ENCODE results near the gene ZNF275.
"Not testable (repeated sequence)": the region's sequence is repeated elsewhere in the genome, so short reads cannot be mapped to it uniquely, and the experiment has no call there.

Gene ZNF275

DNA sequence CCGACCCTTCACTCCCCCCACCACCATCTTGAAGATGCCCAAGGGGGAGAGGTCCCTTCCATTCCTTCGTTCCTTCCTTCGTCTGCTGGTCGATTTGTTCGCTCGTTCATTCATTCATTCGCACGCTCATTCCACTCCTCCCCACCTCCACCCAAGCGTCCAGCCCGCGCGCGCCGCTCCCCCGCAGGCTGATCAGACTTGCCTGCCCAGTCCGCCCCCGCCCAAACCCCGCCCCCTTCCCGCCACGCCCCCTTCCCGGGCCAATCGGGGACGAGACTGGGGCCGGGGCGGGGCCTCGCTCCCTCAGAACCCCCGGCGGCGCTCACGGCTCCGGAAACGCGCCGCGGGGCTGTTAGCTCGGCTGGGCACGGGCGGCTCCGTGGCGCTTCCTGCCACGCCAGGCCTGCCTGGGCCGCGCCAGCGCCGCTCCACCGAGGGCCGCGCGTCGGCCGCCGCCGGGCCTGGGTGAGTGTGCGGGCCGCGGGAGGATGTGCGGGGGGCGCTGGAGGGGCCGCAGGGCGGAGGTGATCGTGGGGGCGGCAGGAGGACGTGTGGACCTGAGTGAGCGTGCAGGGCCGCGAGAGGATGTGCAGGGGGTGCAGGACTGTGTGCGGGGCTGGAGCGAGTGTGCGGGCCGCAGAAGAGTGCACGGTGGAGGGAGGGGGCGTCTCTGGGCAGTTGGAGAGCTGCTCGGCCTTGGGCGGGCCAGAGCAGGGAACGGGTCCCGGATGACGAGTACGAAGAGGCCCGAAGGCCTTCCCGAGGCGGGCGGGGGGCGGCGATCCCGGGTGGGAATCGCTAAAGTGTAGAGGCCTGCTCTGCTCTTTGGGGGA lies at the start of gene ZNF275:
ZNF275 (plus strand) TSS at position 333 of the 833 bp plus-strand sequence. CDS start 2,527 bp downstream, outside the sequence.
- ATAC-seq, result peak; percentile 94 to 95

DNA sequence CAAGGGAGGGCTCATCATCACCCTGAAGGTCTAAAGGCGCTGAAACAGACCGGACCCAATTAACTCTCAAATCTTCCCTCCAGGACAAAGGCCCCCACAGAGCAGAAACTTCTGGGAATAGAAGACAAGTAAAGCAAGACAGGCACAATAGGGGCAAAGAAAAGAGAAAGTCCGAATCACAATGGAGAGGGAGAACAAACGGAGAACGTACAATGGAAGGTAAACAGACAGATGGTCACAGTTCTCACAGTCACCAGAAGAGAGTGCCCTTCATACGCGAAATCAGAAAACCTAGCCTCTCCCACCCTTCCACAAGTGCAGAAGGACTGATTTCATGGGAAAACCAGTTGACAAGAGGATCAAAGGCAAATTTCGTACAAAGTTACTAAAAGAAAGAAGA lies 48.3 kb upstream of the ZNF275 start:
- ATAC-seq, result not testable (repeated sequence)

GRCh38 chrX:153288807-153289206 lies 45.1 kb upstream of the ZNF275 start:
- not testable (repeated sequence) for ATAC-seq

- peak; percentile 77 to 89 for ATAC-seq
Measured at GRCh38 chrX:153293485-153294071, 40.4 kb upstream of the ZNF275 start.

DNA sequence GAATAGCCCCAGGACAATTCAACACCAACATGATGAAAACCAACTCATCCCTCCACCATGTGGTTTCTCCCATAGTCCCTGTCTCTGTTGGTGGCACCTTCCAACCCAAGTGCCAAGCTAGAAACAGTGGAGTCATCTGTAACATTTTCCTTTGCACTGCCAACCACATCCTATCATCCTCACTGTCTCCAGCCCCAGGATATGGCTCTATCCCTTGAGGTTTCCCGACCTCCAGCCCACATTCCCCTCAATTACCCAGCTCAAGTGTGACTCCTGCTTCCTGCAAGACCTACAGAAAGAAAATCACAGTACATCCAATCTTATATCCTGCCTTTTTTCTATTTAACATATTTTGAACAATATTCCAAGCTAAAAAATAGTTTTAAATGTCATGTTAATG lies 36.6 kb upstream of the ZNF275 start:
- no peak for ATAC-seq

DNA sequence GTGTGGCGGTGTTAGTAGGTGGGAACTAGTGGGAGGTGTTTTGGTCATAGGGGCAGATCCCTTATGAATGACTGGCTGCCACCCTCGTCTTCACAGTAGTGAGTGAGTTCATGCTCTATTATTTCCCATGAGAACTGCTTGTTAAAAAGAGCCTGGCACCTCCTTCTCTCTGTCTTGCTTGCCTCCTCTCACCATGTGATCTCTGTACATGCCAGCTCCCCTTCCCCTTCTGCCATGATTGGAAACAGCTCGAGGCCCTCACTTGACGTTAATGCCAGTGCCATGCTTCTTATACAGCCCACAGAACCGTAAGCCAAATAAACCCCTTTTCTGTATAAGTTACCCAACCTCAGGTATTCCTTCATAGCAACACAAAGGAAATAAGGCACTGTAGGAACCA lies 34.1 kb upstream of the ZNF275 start:
- ATAC-seq, result no peak

DNA sequence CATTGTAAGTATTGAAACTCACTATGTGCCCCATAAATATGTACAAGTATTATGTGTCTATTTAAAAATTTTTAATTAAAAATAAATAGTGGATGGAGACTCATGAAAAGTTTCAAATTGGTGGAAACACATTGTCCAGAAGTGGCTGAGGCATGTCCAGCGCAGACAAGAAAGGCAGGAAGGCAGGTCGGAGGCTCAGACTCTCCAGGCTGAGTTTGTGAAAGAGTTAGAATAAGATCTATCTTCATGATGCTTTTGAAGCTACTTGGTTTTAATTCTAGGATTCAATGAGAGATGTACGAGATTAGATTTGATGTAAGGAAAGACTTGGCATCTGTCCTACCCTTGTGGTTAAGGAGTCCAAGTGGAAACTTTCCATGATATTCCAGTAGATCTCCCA lies 32.2 kb upstream of the ZNF275 start:
- no peak for ATAC-seq

GRCh38 chrX:153302796-153303195 lies 31.2 kb upstream of the ZNF275 start:
- ATAC-seq, result no peak

- ATAC-seq, result no peak
Measured at GRCh38 chrX:153303276-153304262, 30.4 kb upstream of the ZNF275 start.

DNA sequence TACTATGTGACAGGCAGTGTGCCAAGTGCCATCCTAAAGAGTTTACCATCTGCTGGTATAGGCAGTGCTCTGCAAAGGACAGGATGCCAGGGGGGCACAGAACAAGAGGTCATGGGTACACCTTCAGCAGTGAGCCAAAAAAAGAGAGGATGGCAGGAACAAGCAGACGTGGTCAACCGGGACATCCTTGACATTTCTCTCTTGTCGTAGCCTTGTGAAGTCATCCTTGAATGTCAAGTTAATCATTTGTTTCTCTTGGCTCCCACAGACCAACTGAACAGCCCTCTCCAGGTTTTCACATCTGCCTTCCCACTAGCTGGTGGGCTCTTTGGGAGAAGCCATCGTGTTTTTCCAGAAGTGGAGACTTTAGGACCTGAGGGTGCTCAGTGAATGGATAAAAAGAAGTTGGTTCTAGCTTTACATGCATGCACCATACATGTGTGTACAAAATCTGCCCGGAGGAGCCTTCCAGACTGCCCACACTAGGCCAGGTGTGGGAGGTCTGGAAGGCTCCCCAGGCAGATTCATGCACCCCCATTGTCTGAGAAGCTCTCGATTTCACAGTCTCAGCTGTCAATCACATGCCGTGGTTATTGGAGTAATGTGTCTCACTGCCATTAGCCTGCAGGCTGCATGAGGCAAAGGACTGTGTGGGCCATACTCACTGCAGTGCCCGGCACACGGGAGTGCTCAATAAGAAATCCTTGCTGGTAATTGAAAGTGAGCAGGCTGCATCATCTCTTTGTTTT lies 28.8 kb upstream of the ZNF275 start:
- no peak for ATAC-seq

DNA sequence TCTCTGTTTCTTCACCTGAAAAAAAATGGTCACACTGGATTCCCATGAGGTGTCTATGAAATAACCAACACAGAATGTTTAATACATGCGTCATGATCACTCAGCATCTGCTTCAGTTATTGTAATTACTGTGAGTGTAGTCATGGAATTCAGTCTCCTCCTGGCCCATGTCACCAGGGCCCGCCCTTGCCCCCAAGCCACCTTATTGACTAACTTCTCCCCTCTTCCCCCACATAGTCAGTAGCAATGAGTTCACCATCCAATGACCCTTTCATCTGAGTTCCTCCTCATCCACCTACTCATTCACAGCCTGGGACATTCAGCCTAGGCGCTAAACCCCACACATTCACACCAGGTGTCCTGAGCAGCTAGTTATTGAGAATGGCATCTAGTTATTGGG lies 28.0 kb upstream of the ZNF275 start:
- ATAC-seq, result no peak

GRCh38 chrX:153306527-153307115 lies 27.3 kb upstream of the ZNF275 start:
- ATAC-seq, result no peak

DNA sequence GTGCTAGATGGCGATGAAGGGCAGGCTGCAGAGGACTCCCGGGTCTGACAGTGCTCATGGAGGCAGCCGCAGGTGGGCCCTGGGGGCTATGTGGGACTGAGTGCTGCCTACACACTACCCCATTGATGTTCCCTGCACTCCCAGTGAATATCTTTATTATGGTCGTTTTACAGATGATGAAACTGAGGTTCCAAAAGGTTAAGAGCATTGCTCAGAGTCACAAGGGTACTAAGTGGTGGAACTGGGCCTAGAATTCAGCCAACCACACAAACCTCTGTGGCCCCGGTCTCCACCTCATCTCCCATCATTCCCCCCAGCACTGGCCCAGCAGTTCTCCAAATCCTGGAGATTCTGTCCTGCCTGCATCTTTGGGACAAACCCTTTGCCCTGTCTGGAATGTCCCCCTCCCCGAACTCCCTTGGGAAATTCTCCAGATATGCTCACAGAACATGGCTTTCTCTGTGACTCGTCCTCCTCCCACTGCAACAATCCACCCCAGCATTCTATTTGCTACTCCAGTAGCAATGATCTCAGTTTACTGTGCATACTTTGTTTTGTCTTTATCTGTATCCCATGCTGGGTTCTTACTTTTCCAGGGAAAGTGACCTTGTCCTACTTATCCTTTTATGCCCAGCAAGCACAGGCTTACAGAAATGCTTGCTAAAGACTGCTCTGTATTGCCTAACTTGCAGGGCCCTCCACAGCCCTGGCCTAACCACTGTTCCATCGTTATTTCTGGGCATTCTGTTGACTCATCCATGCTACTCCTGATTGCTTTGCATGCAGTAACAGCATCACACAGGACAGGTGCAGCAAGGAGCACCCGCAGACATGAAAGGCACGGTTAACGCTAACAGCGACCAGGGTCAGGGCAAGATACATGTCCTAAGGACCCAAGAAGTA lies 26.4 kb upstream of the ZNF275 start:
- no peak for ATAC-seq

DNA sequence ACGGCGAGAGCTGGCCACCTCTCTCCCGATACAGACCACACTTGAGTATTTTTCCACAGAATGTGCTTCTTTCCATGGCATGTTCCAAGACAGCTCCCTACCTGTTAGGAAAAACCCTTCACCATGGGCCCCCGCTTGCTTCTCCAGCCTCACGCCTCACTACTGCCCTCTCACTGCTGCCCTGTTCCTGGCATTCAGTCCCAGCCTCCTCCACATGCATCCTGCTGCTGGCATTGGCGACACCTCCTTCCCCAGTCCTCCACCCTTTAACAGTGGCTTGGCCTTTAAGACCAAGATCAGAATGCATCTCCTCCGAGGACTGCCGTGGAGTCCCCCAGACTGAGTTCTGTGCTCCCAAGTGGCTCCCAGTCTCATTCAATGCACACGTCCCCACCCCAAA lies 23.1 kb upstream of the ZNF275 start:
- ATAC-seq, result no peak

GRCh38 chrX:153312041-153312440 lies 21.9 kb upstream of the ZNF275 start:
- no peak for ATAC-seq

- no peak for ATAC-seq
Measured at GRCh38 chrX:153312842-153313241, 21.1 kb upstream of the ZNF275 start.

- ATAC-seq, result no peak
Measured at GRCh38 chrX:153317306-153317705, 16.6 kb upstream of the ZNF275 start.

- ATAC-seq, result no peak
Measured at GRCh38 chrX:153317996-153318722, 15.8 kb upstream of the ZNF275 start.

DNA sequence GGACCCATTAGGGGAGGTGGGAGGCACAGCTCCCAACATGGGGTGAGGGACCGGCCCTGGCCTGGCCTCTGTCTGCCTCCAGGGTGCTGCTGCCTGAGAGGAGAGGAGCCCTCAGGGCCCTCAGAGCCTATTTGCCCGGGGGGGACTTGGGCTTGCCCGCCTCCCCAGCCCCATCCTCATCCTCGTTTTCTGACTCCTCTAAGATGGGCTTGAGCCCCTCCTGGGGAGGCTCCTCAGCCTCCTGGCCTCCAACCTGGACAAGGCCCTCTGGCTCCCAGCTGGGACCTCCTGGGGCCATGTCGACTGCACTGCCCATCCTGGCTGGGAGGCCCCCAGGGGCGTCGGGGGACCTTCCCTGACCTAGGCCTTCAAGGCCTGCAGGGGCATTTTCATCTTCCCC lies 15.1 kb upstream of the ZNF275 start:
- no peak for ATAC-seq
